ENCODE data around the gene ZNF200. TPM values are rescaled to one million over a fixed set of nuclear protein-coding genes. Genes with fewer than 3 reads are reported as not detected.
"Not testable (repeated sequence)": the region's sequence is repeated elsewhere in the genome, so short reads cannot be mapped to it uniquely, and the experiment has no call there.

Gene ZNF200
- polyA plus RNA-seq, 3 donors from 2014 or later = 6.2 to 14.5 (median 9.8) TPM

- Mint-ChIP-seq H3K36me3 (peaks cover 3 to 9% (median 5%) of the 10 kb centered on the region in 3 donors), H3K27ac (no peak overlapping the region), H3K4me1 (peaks cover 10 to 12% of the 10 kb centered on the region in 2 donors), H3K9me3 (peaks cover 7 to 18% (median 14%) of the 10 kb centered on the region in 6 donors), H3K27me3 (ENCODE audit: low read depth in 3 of 3) (peaks cover 3 to 11% (median 7%) of the 10 kb centered on the region in 3 donors), H3K4me3 (no peak overlapping the region)
- no peak for DNase-seq
Observed at GRCh38 chr16:3207086-3207953, 27.6 kb downstream of the ZNF200 start.

GRCh38 chr16:3205939-3206338 lies 29.0 kb downstream of the ZNF200 start:
- not testable (repeated sequence) for DNase-seq, H3K36me3 Mint-ChIP-seq, H3K4me1 Mint-ChIP-seq, H3K4me3 Mint-ChIP-seq, H3K27ac Mint-ChIP-seq
- H3K27me3 Mint-ChIP-seq (ENCODE audit: low read depth in 3 of 3) = peaks cover 3 to 11% (median 8%) of the 10 kb centered on the region in 3 donors
- peaks cover 7 to 18% (median 14%) of the 10 kb centered on the region in 6 donors for H3K9me3 Mint-ChIP-seq

- peaks cover 3 to 9% (median 5%) of the 10 kb centered on the region in 3 donors for H3K36me3 Mint-ChIP-seq
- H3K9me3 Mint-ChIP-seq = peaks cover 7 to 18% (median 14%) of the 10 kb centered on the region in 6 donors
- DNase-seq = no peak
- no peak overlapping the region for H3K27ac Mint-ChIP-seq
- H3K4me3 Mint-ChIP-seq = no peak overlapping the region
- H3K27me3 Mint-ChIP-seq (ENCODE audit: low read depth in 3 of 3) = peaks cover 9 to 13% (median 10%) of the 10 kb centered on the region in 3 donors
- H3K4me1 Mint-ChIP-seq = no peaks in the 10 kb centered on the region
Observed at GRCh38 chr16:3202903-3203539, 31.9 kb downstream of the ZNF200 start.

- no peaks in the 10 kb centered on the region for H3K9me3 Mint-ChIP-seq
- H3K36me3 Mint-ChIP-seq = peaks cover 0 to 3% (median 0%) of the 10 kb centered on the region in 3 donors
- no peak for DNase-seq
- H3K4me1 Mint-ChIP-seq = no peaks in the 10 kb centered on the region
- H3K27ac Mint-ChIP-seq = no peak overlapping the region
- H3K27me3 Mint-ChIP-seq (ENCODE audit: low read depth in 3 of 3) = peaks cover 18 to 24% (median 19%) of the 10 kb centered on the region in 3 donors
- no peak overlapping the region for H3K4me3 Mint-ChIP-seq
Observed at GRCh38 chr16:3198334-3199072, 36.5 kb downstream of the ZNF200 start.

- peaks cover 16 to 30% (median 23%) of the 10 kb centered on the region in 3 donors for H3K27me3 Mint-ChIP-seq (ENCODE audit: low read depth in 3 of 3)
- not testable (repeated sequence) for DNase-seq, H3K36me3 Mint-ChIP-seq, H3K4me1 Mint-ChIP-seq, H3K27ac Mint-ChIP-seq, H3K9me3 Mint-ChIP-seq, H3K4me3 Mint-ChIP-seq
Observed at GRCh38 chr16:3197694-3198333, 37.1 kb downstream of the ZNF200 start.

GRCh38 chr16:3195975-3196374 lies 39.0 kb downstream of the ZNF200 start:
- H3K9me3 Mint-ChIP-seq = peaks cover 0 to 2% (median 0%) of the 10 kb centered on the region in 6 donors
- H3K4me3 Mint-ChIP-seq = no peak overlapping the region
- no peak for DNase-seq
- H3K27me3 Mint-ChIP-seq (ENCODE audit: low read depth in 3 of 3) = peaks cover 30 to 44% (median 35%) of the 10 kb centered on the region in 3 donors
- peaks cover 5 to 6% of the 10 kb centered on the region in 2 donors for H3K4me1 Mint-ChIP-seq
- H3K36me3 Mint-ChIP-seq = peaks cover 0 to 3% (median 0%) of the 10 kb centered on the region in 3 donors
- no peak overlapping the region for H3K27ac Mint-ChIP-seq

- no peak for DNase-seq
- peaks cover 40 to 55% (median 46%) of the 10 kb centered on the region in 3 donors for H3K27me3 Mint-ChIP-seq (ENCODE audit: low read depth in 3 of 3)
- H3K9me3 Mint-ChIP-seq = peaks cover 0 to 2% (median 0%) of the 10 kb centered on the region in 6 donors
- H3K36me3 Mint-ChIP-seq = peaks cover 0 to 3% (median 0%) of the 10 kb centered on the region in 3 donors
- H3K27ac Mint-ChIP-seq = no peak overlapping the region
- H3K4me1 Mint-ChIP-seq = peaks cover 15 to 16% of the 10 kb centered on the region in 2 donors
- H3K4me3 Mint-ChIP-seq = no peak overlapping the region
Observed at GRCh38 chr16:3194792-3195191, 40.2 kb downstream of the ZNF200 start.

GRCh38 chr16:3193221-3194212 lies 41.4 kb downstream of the ZNF200 start:
- Mint-ChIP-seq H3K27ac (no peak overlapping the region), H3K4me3 (no peak overlapping the region), H3K36me3 (peaks cover 0 to 3% (median 0%) of the 10 kb centered on the region in 3 donors), H3K9me3 (peaks cover 0 to 2% (median 0%) of the 10 kb centered on the region in 6 donors), H3K4me1 (peaks cover 26 to 27% of the 10 kb centered on the region in 2 donors), H3K27me3 (ENCODE audit: low read depth in 3 of 3) (peaks cover 48 to 64% (median 58%) of the 10 kb centered on the region in 3 donors)
- DNase-seq = no peak

GRCh38 chr16:3192476-3193019 lies 42.4 kb downstream of the ZNF200 start:
- peaks cover 52 to 73% (median 62%) of the 10 kb centered on the region in 3 donors for H3K27me3 Mint-ChIP-seq (ENCODE audit: low read depth in 3 of 3)
- peaks cover 34 to 35% of the 10 kb centered on the region in 2 donors for H3K4me1 Mint-ChIP-seq
- H3K36me3 Mint-ChIP-seq = peaks cover 0 to 3% (median 0%) of the 10 kb centered on the region in 3 donors
- H3K27ac Mint-ChIP-seq = no peak overlapping the region
- no peak overlapping the region for H3K4me3 Mint-ChIP-seq
- peaks cover 0 to 2% (median 0%) of the 10 kb centered on the region in 6 donors for H3K9me3 Mint-ChIP-seq
- no peak for DNase-seq

- H3K27ac Mint-ChIP-seq = no peak overlapping the region
- peaks cover 0 to 3% (median 0%) of the 10 kb centered on the region in 3 donors for H3K36me3 Mint-ChIP-seq
- H3K9me3 Mint-ChIP-seq = peaks cover 0 to 2% (median 0%) of the 10 kb centered on the region in 6 donors
- peaks cover 51 to 85% (median 71%) of the 10 kb centered on the region in 3 donors for H3K27me3 Mint-ChIP-seq (ENCODE audit: low read depth in 3 of 3)
- peaks cover 36 to 39% of the 10 kb centered on the region in 2 donors for H3K4me1 Mint-ChIP-seq
- peak overlapping the region in 4 of 5 donors; percentile 11 to 63 (median 34) for H3K4me3 Mint-ChIP-seq
- DNase-seq = no peak
Observed at GRCh38 chr16:3190949-3191353, 44.0 kb downstream of the ZNF200 start.

- Mint-ChIP-seq H3K27ac (peak overlapping the region in 2 of 6 donors; percentile 57 to 65), H3K9me3 (peaks cover 0 to 2% (median 0%) of the 10 kb centered on the region in 6 donors), H3K4me1 (peaks cover 36 to 39% of the 10 kb centered on the region in 2 donors), H3K4me3 (peak overlapping the region; percentile 68 to 81 (median 74)), H3K36me3 (peaks cover 0 to 3% (median 0%) of the 10 kb centered on the region in 3 donors), H3K27me3 (ENCODE audit: low read depth in 3 of 3) (peaks cover 54 to 78% (median 74%) of the 10 kb centered on the region in 3 donors)
- no peak for DNase-seq
Observed at GRCh38 chr16:3189869-3190268, 45.1 kb downstream of the ZNF200 start.

Measured in immature natural killer cell (primary cell).